BLaER1 (cell line): ENCODE measurements around the gene DNAH2.

Experiments
- H3K27ac ChIP-seq: shearing (Covaris generic); formaldehyde crosslinking; 2 replicates; pipeline ENCODE4 v1.8.1; 2022
- H3K27me3 ChIP-seq: shearing (Covaris generic); formaldehyde crosslinking; 2 replicates; pipeline ENCODE4 v1.8.1; 2022
- H3K36me3 ChIP-seq: shearing (Covaris generic); formaldehyde crosslinking; 2 replicates; pipeline ENCODE4 v1.8.1; 2022
- H3K4me1 ChIP-seq: shearing (Covaris generic); formaldehyde crosslinking; 2 replicates; pipeline ENCODE4 v1.8.1; 2022
- H3K4me2 ChIP-seq: shearing (Covaris generic); formaldehyde crosslinking; 2 replicates; pipeline ENCODE4 v1.8.1; 2022
- H3K4me3 ChIP-seq: shearing (Covaris generic); formaldehyde crosslinking; 2 replicates; pipeline ENCODE4 v1.8.1; 2022
- H3K9ac ChIP-seq: shearing (Covaris generic); formaldehyde crosslinking; 2 replicates; pipeline ENCODE4 v1.8.1; 2022
- H3K9me3 ChIP-seq: shearing (Covaris generic); formaldehyde crosslinking; 2 replicates; pipeline ENCODE4 v1.8.1; 2022
- H4K20me1 ChIP-seq: shearing (Covaris generic); formaldehyde crosslinking; 2 replicates; pipeline ENCODE4 v1.8.1; 2022
- Cebpa-rat ChIP-seq: shearing (Covaris generic); IDR thresholded peaks from 2 replicates; pipeline ENCODE4 v1.8.1; 2022

The DNAH2 gene

GRCh38 chr17:7835814-7836595 is 118.5 kb downstream of the DNAH2 start:
- Histone ChIP-seq H3K4me3 (peak overlapping the region; percentile 84), H3K4me1 (peaks cover 48% of the 10 kb centered on the region), H3K9me3 (no peaks in the 10 kb centered on the region), H3K27ac (peak overlapping the region; percentile 96), H3K4me2 (peak overlapping the region; percentile 97), H3K27me3 (no peaks in the 10 kb centered on the region), H4K20me1 (peaks cover 26% of the 10 kb centered on the region), H3K9ac (peak overlapping the region; percentile 90), H3K36me3 (peaks cover 13% of the 10 kb centered on the region)
- TF ChIP-seq Cebpa-rat: no peak

GRCh38 chr17:7836596-7837407 is 119.3 kb downstream of the DNAH2 start:
- Histone ChIP-seq H3K9me3 (no peaks in the 10 kb centered on the region), H3K36me3 (peaks cover 13% of the 10 kb centered on the region), H3K27me3 (no peaks in the 10 kb centered on the region), H4K20me1 (peaks cover 31% of the 10 kb centered on the region), H3K4me1 (peaks cover 53% of the 10 kb centered on the region), H3K4me2 (peak overlapping the region; percentile 97), H3K27ac (peak overlapping the region; percentile 96), H3K9ac (peak overlapping the region; percentile 90), H3K4me3 (peak overlapping the region; percentile 84)
- no peak for TF ChIP-seq Cebpa-rat

GRCh38 chr17:7837408-7838088 is 120.0 kb downstream of the DNAH2 start:
- Histone ChIP-seq H3K4me1 (peaks cover 51% of the 10 kb centered on the region), H3K27ac (peak overlapping the region; percentile 96), H3K4me3 (peak overlapping the region; percentile 84)

GRCh38 chr17:7838090-7839075 is 120.8 kb downstream of the DNAH2 start:
- H3K4me1 ChIP-seq: peaks cover 42% of the 10 kb centered on the region
- peak overlapping the region; percentile 96 for H3K27ac ChIP-seq
- peak overlapping the region; percentile 99 for H3K4me2 ChIP-seq
- H3K27me3 ChIP-seq: no peaks in the 10 kb centered on the region
- H3K9ac ChIP-seq: peak overlapping the region; percentile 91
- peak; percentile 83 for TF ChIP-seq Cebpa-rat
- peaks cover 44% of the 10 kb centered on the region for H4K20me1 ChIP-seq
- H3K4me3 ChIP-seq: peak overlapping the region; percentile 84
- peaks cover 13% of the 10 kb centered on the region for H3K36me3 ChIP-seq
- no peaks in the 10 kb centered on the region for H3K9me3 ChIP-seq

More at GRCh38 chr17:7837408-7838088, 120.0 kb downstream of the DNAH2 start:
- peak overlapping the region; percentile 90 for H3K9ac ChIP-seq
- no peaks in the 10 kb centered on the region for H3K9me3 ChIP-seq
- peaks cover 35% of the 10 kb centered on the region for H4K20me1 ChIP-seq
- H3K27me3 ChIP-seq: no peaks in the 10 kb centered on the region
- no peak for TF ChIP-seq Cebpa-rat
- peaks cover 13% of the 10 kb centered on the region for H3K36me3 ChIP-seq
- H3K4me2 ChIP-seq: peak overlapping the region; percentile 97

GRCh38 chr17:7839190-7839875 is 121.8 kb downstream of the DNAH2 start:
- Histone ChIP-seq H3K27me3 (no peaks in the 10 kb centered on the region), H4K20me1 (peaks cover 53% of the 10 kb centered on the region), H3K9ac (peak overlapping the region; percentile 91), H3K27ac (peak overlapping the region; percentile 84), H3K36me3 (peaks cover 13% of the 10 kb centered on the region), H3K4me2 (peak overlapping the region; percentile 99), H3K9me3 (no peaks in the 10 kb centered on the region), H3K4me3 (peak overlapping the region; percentile 78), H3K4me1 (peaks cover 40% of the 10 kb centered on the region)
- TF ChIP-seq Cebpa-rat: no peak

GRCh38 chr17:7839876-7840261 is 122.3 kb downstream of the DNAH2 start:
- H3K4me2 ChIP-seq: peak overlapping the region; percentile 99
- peak overlapping the region; percentile 84 for H3K27ac ChIP-seq
- no peaks in the 10 kb centered on the region for H3K9me3 ChIP-seq
- peaks cover 13% of the 10 kb centered on the region for H3K36me3 ChIP-seq
- peaks cover 42% of the 10 kb centered on the region for H3K4me1 ChIP-seq
- peaks cover 58% of the 10 kb centered on the region for H4K20me1 ChIP-seq
- H3K27me3 ChIP-seq: no peaks in the 10 kb centered on the region
- peak overlapping the region; percentile 91 for H3K9ac ChIP-seq
- H3K4me3 ChIP-seq: peak overlapping the region; percentile 78; the same call in 1 of the 2 replicates
- TF ChIP-seq Cebpa-rat: no peak

GRCh38 chr17:7840441-7840840 is 122.9 kb downstream of the DNAH2 start:
- Histone ChIP-seq H3K9ac (peak overlapping the region; percentile 91), H3K4me1 (peaks cover 47% of the 10 kb centered on the region), H3K4me2 (peak overlapping the region; percentile 99)

GRCh38 chr17:7840875-7841274 is 123.3 kb downstream of the DNAH2 start:
- Histone ChIP-seq H3K9ac (peak overlapping the region; percentile 91), H3K4me3 (peak overlapping the region; percentile 78), H3K4me2 (peak overlapping the region; percentile 99), H3K4me1 (peaks cover 50% of the 10 kb centered on the region), H3K27ac (peak overlapping the region; percentile 94), H3K9me3 (no peaks in the 10 kb centered on the region), H4K20me1 (peaks cover 68% of the 10 kb centered on the region), H3K27me3 (no peaks in the 10 kb centered on the region), H3K36me3 (peaks cover 23% of the 10 kb centered on the region)
- no peak for TF ChIP-seq Cebpa-rat

More at GRCh38 chr17:7840441-7840840, 122.9 kb downstream of the DNAH2 start:
- H3K36me3 ChIP-seq: peaks cover 19% of the 10 kb centered on the region
- H4K20me1 ChIP-seq: peaks cover 64% of the 10 kb centered on the region
- no peaks in the 10 kb centered on the region for H3K9me3 ChIP-seq
- no peaks in the 10 kb centered on the region for H3K27me3 ChIP-seq
- H3K27ac ChIP-seq: peak overlapping the region; percentile 94
- TF ChIP-seq Cebpa-rat: no peak
- H3K4me3 ChIP-seq: peak overlapping the region; percentile 78
